T-cell (primary cell): Measurements from ENCODE around the gene ADM5. TPM values are rescaled to one million over a fixed set of nuclear protein-coding genes. Genes with fewer than 3 reads are reported as not detected.

Experiments
- ATAC-seq, 4 experiments: fragments of 200-7000 bp in 3 of 4; fragments of 150-1000 bp in 1 of 4; cut with Tn5 transposase; replicated peaks in 1 of 4; 1 replicate in 3 of 4; 2 replicates in 1 of 4; pipeline ENCODE4 v1.10.0; 2021; ENCODE audit warnings: moderate library complexity in 3 of 4, mild to moderate bottlenecking in 2 of 4, moderate number of reproducible peaks in 1 of 4
- CTCF ChIA-PET, 2 donors: fragments of 300-600 bp; sonication (Branson Sonifier 250); formaldehyde crosslinking; loops; one replicate each; lab custom pipeline; 2022; ENCODE audit warnings: antibody characterized with exemption in 2 of 2; lab: Charles Lee
- POLR2A ChIA-PET, 2 donors: fragments of 300-600 bp; sonication (Branson Sonifier 250); formaldehyde crosslinking; loops; one replicate each; lab custom pipeline; 2022; ENCODE audit warnings: antibody characterized with exemption in 2 of 2; lab: Charles Lee
- DNase-seq, 35 experiments: peaks; one replicate each; pipeline versions ENCODE4 v3.0.0 to v3.0.0-alpha.2; 2013 to 2023
- H3K27ac ChIP-seq: one replicate; pipeline ENCODE4 v1.5.1; 2013; ENCODE audit warnings: low read length
- H3K27me3 ChIP-seq, 2 experiments: replicated peaks in 1 of 2; 1 replicate in 1 of 2; 2 replicates in 1 of 2; pipeline versions ENCODE4 v1.6.1 to v1.7.0; 2013; ENCODE audit warnings: low read length in 1 of 2, mixed read lengths in 1 of 2; ENCODE audit not compliant: control insufficient read depth in 2 of 2, insufficient read depth in 2 of 2; ENCODE audit errors: extremely low read depth in 1 of 2
- H3K36me3 ChIP-seq, 2 donors: 1 replicate in 1 of 2; 2 replicates in 1 of 2; pipeline versions ENCODE4 v1.6.1 to v1.7.0; 2013; ENCODE audit warnings: low read length in 1 of 2; ENCODE audit not compliant: control insufficient read depth in 2 of 2, insufficient read depth in 1 of 2; ENCODE audit errors: extremely low read depth in 1 of 2
- H3K4me1 ChIP-seq, 2 experiments: 1 replicate in 1 of 2; 2 replicates in 1 of 2; pipeline versions ENCODE4 v1.6.1 to v1.7.0; 2013; ENCODE audit warnings: low read length in 2 of 2, mixed read lengths in 1 of 2; ENCODE audit not compliant: insufficient read depth in 2 of 2, control insufficient read depth in 1 of 2; ENCODE audit errors: extremely low read depth in 1 of 2
- H3K4me3 ChIP-seq, 2 donors: 1 replicate in 1 of 2; 2 replicates in 1 of 2; pipeline versions ENCODE4 v1.5.1 to v1.7.0; 2013; ENCODE audit warnings: mild to moderate bottlenecking in 2 of 2, low read length in 1 of 2, moderate library complexity in 1 of 2; ENCODE audit not compliant: control insufficient read depth in 1 of 2; ENCODE audit errors: extremely low read depth in 1 of 2
- H3K9me3 ChIP-seq: 2 replicates; pipeline ENCODE4 v1.7.0; 2013
- H3K27ac Mint-ChIP-seq, 2 donors: one replicate each; pipeline ENCODE4 v1.8.0; 2020 to 2021; ENCODE audit warnings: mild to moderate bottlenecking in 2 of 2, mixed read lengths in 2 of 2
- H3K27me3 Mint-ChIP-seq, 2 donors: one replicate each; pipeline ENCODE4 v1.8.0; 2021 to 2022; ENCODE audit warnings: mixed read lengths in 2 of 2
- H3K36me3 Mint-ChIP-seq: one replicate; pipeline ENCODE4 v1.8.0; 2021; ENCODE audit warnings: mixed read lengths
- H3K4me1 Mint-ChIP-seq, 3 donors: one replicate each; pipeline ENCODE4 v1.8.0; 2020 to 2022; ENCODE audit warnings: mixed read lengths in 3 of 3, mild to moderate bottlenecking in 1 of 3
- H3K4me3 Mint-ChIP-seq, 3 donors: one replicate each; pipeline ENCODE4 v1.8.0; 2020 to 2022; ENCODE audit warnings: mild to moderate bottlenecking in 3 of 3, mixed read lengths in 3 of 3, moderate library complexity in 3 of 3
- H3K9me3 Mint-ChIP-seq, 3 donors: one replicate each; pipeline ENCODE4 v1.8.0; 2020 to 2022; ENCODE audit warnings: mixed read lengths in 3 of 3
- WGBS: methylation state at CpG from one replicate; pipeline ENCODE4 v1.1.5; 2013; ENCODE audit warnings: missing lambda C conversion rate; ENCODE audit not compliant: insufficient coverage; 5-methylcytosine and 5-hydroxymethylcytosine counted together
- total RNA-seq, 35 experiments: library from RNA in 6 of 35; stranded (reverse) in 6 of 35; fragments of 120-200 nt in 1 of 35; gene quantifications; one replicate each; pipeline versions ENCODE4 v1.2.1 to v1.2.4 and lab custom pipeline; 2013 to 2026

Gene ADM5
- total RNA-seq, 5 donors from 2014 or later (not counting 1 experiment from before 2014, with no cell fraction given): 3.5 to 6.4 (median 5.6) TPM

- peaks cover 6% of the 10 kb centered on the region for H3K36me3 Mint-ChIP-seq
- Histone ChIP-seq H3K4me3 (peak overlapping the region; percentile 93), H3K27ac (peak overlapping the region; percentile 78), H3K27me3 (no peaks in the 10 kb centered on the region), H3K36me3 (peaks cover 7 to 37% of the 10 kb centered on the region in 2 donors), H3K9me3 (no peaks in the 10 kb centered on the region), H3K4me1 (peaks cover 4 to 48% of the 10 kb centered on the region in 2 experiments)
- DNase-seq (peak in 1 of 35 experiments; percentile 26), ATAC-seq (peak in 1 of 4 experiments; percentile 0)
- H3K27ac Mint-ChIP-seq: peak overlapping the region; percentile 100
- 0% methylated on average over 7 of the region's 7 CpGs for WGBS
- H3K4me3 Mint-ChIP-seq: peak overlapping the region; percentile 93 to 100 (median 99)
- ChIA-PET CTCF (interaction anchor here in 1 of 2 donors (0.5 to 3.2 kb wide), 6 partner anchors 9 to 76 kb away, joined by 3 to 30 read pairs (median 4); partner anchors contain the start of genes PRMT1, RRAS and SCAF1), POLR2A (interaction anchor here (0.7 to 1.8 kb wide), 4 partner anchors 11 to 31 kb away, joined by 3 to 6 read pairs (median 4); partner anchors contain the start of gene RRAS (in 1 of the 2))
- peaks cover 37 to 51% (median 40%) of the 10 kb centered on the region in 3 donors for H3K4me1 Mint-ChIP-seq
- H3K27me3 Mint-ChIP-seq: no peaks in the 10 kb centered on the region
- H3K9me3 Mint-ChIP-seq: no peaks in the 10 kb centered on the region
Measured at GRCh38 chr19:49665036-49665350, 24.4 kb upstream of the ADM5 start.

- ATAC-seq (peak; percentile 81 to 85 (median 82)), DNase-seq (peak; percentile 97 to 100 (median 99))
- ChIA-PET POLR2A (interaction anchor here (0.7 to 1.8 kb wide), 4 partner anchors 11 to 30 kb away, joined by 3 to 6 read pairs (median 4); partner anchors contain the start of gene RRAS (in 1 of the 2)), CTCF (interaction anchor here in 1 of 2 donors (0.5 to 3.2 kb wide), 6 partner anchors 10 to 76 kb away, joined by 3 to 30 read pairs (median 4); partner anchors contain the start of genes PRMT1, RRAS and SCAF1)
- Histone ChIP-seq H3K36me3 (peaks cover 7 to 32% of the 10 kb centered on the region in 2 donors), H3K4me1 (peaks cover 4 to 46% of the 10 kb centered on the region in 2 experiments), H3K4me3 (peak within 1 kb of the TSS; percentile 93), H3K9me3 (no peaks in the 10 kb centered on the region), H3K27ac (peak within 1 kb of the TSS; percentile 78), H3K27me3 (no peaks in the 10 kb centered on the region)
- no peaks in the 10 kb centered on the region for H3K9me3 Mint-ChIP-seq
- peak within 1 kb of the TSS; percentile 100 for H3K27ac Mint-ChIP-seq
- H3K4me3 Mint-ChIP-seq: peak within 1 kb of the TSS; percentile 93 to 100 (median 99)
- H3K4me1 Mint-ChIP-seq: peaks cover 36 to 48% (median 37%) of the 10 kb centered on the region in 3 donors
- H3K36me3 Mint-ChIP-seq: peaks cover 4% of the 10 kb centered on the region
- H3K27me3 Mint-ChIP-seq: no peaks in the 10 kb centered on the region
- WGBS: under 1% methylated on average over 43 of the region's 50 CpGs
Measured at GRCh38 chr19:49665351-49666119, 23.9 kb upstream of the ADM5 start, which contains the start of the genes BCL2L12 and IRF3. Gene BCL2L12 (plus strand): TSS chr19:49665933. CDS start chr19:49666693, 760 bp downstream. Gene IRF3 (minus strand): TSS chr19:49665857. CDS start chr19:49664838, 1,019 bp downstream.

DNA sequence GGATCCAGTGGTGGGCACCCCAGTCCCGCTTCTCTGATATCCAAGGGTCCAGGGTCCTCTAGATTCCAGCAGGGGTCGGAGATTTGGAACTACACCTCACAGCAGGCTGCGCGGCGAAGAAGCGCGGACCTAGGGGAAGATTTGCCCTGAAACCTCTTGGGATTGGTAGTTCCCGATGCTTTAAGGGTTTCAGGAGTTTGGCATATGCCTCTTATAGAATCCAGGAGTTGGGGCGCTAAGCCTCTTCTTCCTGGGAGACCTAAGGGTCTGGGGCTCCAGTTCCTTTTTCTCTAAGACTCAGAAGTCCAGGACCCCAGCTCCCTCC is 23.3 kb upstream of the ADM5 start:
- Mint-ChIP-seq H3K27me3 (no peaks in the 10 kb centered on the region), H3K36me3 (peaks cover 4% of the 10 kb centered on the region), H3K9me3 (no peaks in the 10 kb centered on the region), H3K27ac (peak overlapping the region; percentile 100), H3K4me1 (peaks cover 35 to 48% (median 37%) of the 10 kb centered on the region in 3 donors), H3K4me3 (peak overlapping the region; percentile 93 to 100 (median 99))
- Histone ChIP-seq H3K4me3 (peak overlapping the region; percentile 93), H3K36me3 (peaks cover 7 to 26% of the 10 kb centered on the region in 2 donors), H3K27ac (peak overlapping the region; percentile 78), H3K4me1 (peaks cover 4 to 43% of the 10 kb centered on the region in 2 experiments), H3K9me3 (no peaks in the 10 kb centered on the region), H3K27me3 (no peaks in the 10 kb centered on the region)
- CTCF ChIA-PET: interaction anchor here in 1 of 2 donors (1.0 to 3.2 kb wide), 4 partner anchors 11 to 26 kb away, joined by 3 to 30 read pairs (median 5); partner anchors contain the start of genes RRAS and SCAF1
- POLR2A ChIA-PET: no interaction called here
- 0% methylated on average over 2 of the region's 9 CpGs for WGBS
- DNase-seq (peak in 1 of 35 experiments; percentile 14), ATAC-seq (peak in 2 of 4 experiments; percentile 0 to 13)

DNA sequence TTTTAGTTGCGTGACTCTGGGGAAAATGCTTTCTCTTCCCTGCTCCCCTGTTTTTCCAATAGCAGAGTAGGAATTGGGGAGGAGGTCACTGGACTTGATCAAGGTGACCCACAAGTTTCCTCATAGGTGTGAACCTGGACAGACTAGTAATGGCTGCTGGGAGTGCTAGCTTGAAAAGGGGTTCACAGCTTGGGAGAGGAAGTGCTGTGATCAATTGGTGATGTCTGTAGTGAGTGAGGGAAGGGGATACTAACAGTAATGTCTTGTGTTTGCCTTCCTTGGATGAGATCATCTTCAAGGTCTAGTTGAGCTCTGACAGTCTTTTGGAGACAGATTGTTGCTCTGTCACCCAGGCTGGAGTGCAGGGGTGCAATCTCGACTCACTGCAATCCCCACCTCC is 21.9 kb upstream of the ADM5 start:
- CTCF ChIA-PET: interaction anchor here in 1 of 2 donors (0.6 to 1.1 kb wide), 2 partner anchors 9 to 13 kb away, joined by 3 to 5 read pairs; partner anchors contain the start of gene PRMT1
- Mint-ChIP-seq H3K36me3 (peaks cover 4% of the 10 kb centered on the region), H3K4me1 (peaks cover 39 to 48% (median 44%) of the 10 kb centered on the region in 3 donors), H3K4me3 (peak overlapping the region; percentile 93 to 100 (median 99)), H3K27ac (peak overlapping the region in 1 of 2 donors; percentile 55), H3K27me3 (no peaks in the 10 kb centered on the region), H3K9me3 (no peaks in the 10 kb centered on the region)
- DNase-seq: no peak
- Histone ChIP-seq H3K4me1 (peaks cover 4 to 39% of the 10 kb centered on the region in 2 experiments), H3K27ac (no peak overlapping the region), H3K4me3 (no peak overlapping the region), H3K36me3 (peaks cover 11 to 14% of the 10 kb centered on the region in 2 donors), H3K27me3 (no peaks in the 10 kb centered on the region), H3K9me3 (no peaks in the 10 kb centered on the region)
- no peak for ATAC-seq
- POLR2A ChIA-PET: no interaction called here
- WGBS: 100% methylated on average over 1 of the region's 2 CpGs

- H3K9me3 ChIP-seq: no peaks in the 10 kb centered on the region
- DNase-seq (no peak), ATAC-seq (no peak)
- Mint-ChIP-seq H3K4me1 (peaks cover 20 to 35% (median 34%) of the 10 kb centered on the region in 3 donors), H3K4me3 (no peak overlapping the region), H3K27ac (no peak overlapping the region), H3K9me3 (no peaks in the 10 kb centered on the region), H3K36me3 (peaks cover 4% of the 10 kb centered on the region), H3K27me3 (no peaks in the 10 kb centered on the region)
- CTCF ChIA-PET: no interaction called here
- H3K36me3 ChIP-seq: peaks cover 4% of the 10 kb centered on the region in 2 donors
- 97% methylated on average over 3 of the region's 3 CpGs for WGBS
- POLR2A ChIA-PET: no interaction called here
- H3K27ac ChIP-seq: no peak overlapping the region
- H3K4me3 ChIP-seq: no peak overlapping the region
- H3K4me1 ChIP-seq: peaks cover 4 to 21% of the 10 kb centered on the region in 2 experiments
- H3K27me3 ChIP-seq: no peaks in the 10 kb centered on the region
Measured at GRCh38 chr19:49669516-49669915, 19.9 kb upstream of the ADM5 start.
